ENCODE results near the gene NPTX2. TPM values are rescaled to one million over a fixed set of nuclear protein-coding genes. Genes with fewer than 3 reads are reported as not detected.

NPTX2 gene
- total and polyA plus RNA-seq, 2 of the 8 experiments (the other 6 are each of a cell fraction or from before 2014, with no cell fraction given) = 18.4 to 19.2 TPM

DNA sequence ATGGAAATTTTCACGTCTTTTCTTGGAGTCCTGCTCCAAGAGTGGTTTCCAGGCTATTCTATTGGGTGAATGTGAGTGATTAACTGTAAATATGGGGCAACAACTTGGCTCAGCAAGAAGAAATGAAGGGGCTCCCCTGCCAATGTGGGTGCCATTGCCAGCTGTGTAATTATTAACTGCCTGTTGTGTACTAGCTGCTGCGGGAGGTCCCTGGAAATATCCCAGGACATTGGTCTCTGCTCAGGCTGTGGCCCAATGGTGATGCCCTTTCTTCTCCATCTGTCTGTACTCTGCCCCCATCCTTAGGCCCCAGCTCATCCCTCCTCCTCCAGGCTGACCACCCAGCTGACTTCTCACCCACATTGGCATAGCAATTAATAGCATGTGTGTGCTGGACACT lies 29.4 kb downstream of the NPTX2 start (continued):
- TF ChIP-seq, protein P1, sequence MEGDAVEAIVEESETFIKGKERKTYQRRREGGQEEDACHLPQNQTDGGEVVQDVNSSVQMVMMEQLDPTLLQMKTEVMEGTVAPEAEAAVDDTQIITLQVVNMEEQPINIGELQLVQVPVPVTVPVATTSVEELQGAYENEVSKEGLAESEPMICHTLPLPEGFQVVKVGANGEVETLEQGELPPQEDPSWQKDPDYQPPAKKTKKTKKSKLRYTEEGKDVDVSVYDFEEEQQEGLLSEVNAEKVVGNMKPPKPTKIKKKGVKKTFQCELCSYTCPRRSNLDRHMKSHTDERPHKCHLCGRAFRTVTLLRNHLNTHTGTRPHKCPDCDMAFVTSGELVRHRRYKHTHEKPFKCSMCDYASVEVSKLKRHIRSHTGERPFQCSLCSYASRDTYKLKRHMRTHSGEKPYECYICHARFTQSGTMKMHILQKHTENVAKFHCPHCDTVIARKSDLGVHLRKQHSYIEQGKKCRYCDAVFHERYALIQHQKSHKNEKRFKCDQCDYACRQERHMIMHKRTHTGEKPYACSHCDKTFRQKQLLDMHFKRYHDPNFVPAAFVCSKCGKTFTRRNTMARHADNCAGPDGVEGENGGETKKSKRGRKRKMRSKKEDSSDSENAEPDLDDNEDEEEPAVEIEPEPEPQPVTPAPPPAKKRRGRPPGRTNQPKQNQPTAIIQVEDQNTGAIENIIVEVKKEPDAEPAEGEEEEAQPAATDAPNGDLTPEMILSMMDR (IDR thresholded peaks at IDR 0.05; ENCODE audit: control extremely low read depth in 1 of 3, insufficient read depth in 1 of 3, low read depth in 1 of 3, low read length in 3 of 3) = no peak
- TF ChIP-seq CHD1 (IDR thresholded peaks at IDR 0.05; ENCODE audit: low read depth, low read length) = no peak
- TF ChIP-seq KDM4A (IDR thresholded peaks at IDR 0.05; ENCODE audit: low read depth, low read length, severe bottlenecking) = no peak
- TF ChIP-seq BACH1 (IDR thresholded peaks at IDR 0.05; ENCODE audit: low read length) = no peak
- no peak for TF ChIP-seq NANOG (IDR thresholded peaks at IDR 0.05; ENCODE audit: insufficient read depth, low read depth, low read length, poor library complexity, severe bottlenecking)
